Thoracic aorta (tissue), 2 donors: Measurements from ENCODE around the gene ADAMTS17. TPM values are rescaled to one million over a fixed set of nuclear protein-coding genes. Genes with fewer than 3 reads are reported as not detected.

ENCODE experiments used
- ATAC-seq: fragments of 150-250 bp; one replicate; pipeline ENCODE4 v1.8.0; 2017; ENCODE audit warnings: low read depth; ENCODE audit not compliant: insufficient number of reproducible peaks, low FRiP score
- DNase-seq: peaks from one replicate; pipeline ENCODE4 v3.0.0-alpha.2; 2020; ENCODE audit warnings: low spot score
- H3K27ac ChIP-seq, 2 donors: fragments of 200-600 bp; sonication (generic); 1 replicate in 1 of 2; 2 replicates in 1 of 2; pipeline ENCODE4 v1.5.1; 2016; ENCODE audit warnings: mild to moderate bottlenecking in 2 of 2, moderate library complexity in 2 of 2
- H3K27me3 ChIP-seq: fragments of 200-600 bp; sonication (generic); replicated peaks from 2 replicates; pipeline ENCODE4 v1.6.0; 2016; ENCODE audit warnings: mild to moderate bottlenecking; ENCODE audit not compliant: insufficient read depth
- H3K36me3 ChIP-seq: fragments of 200-600 bp; sonication (generic); one replicate; pipeline ENCODE4 v1.5.1; 2016
- H3K4me1 ChIP-seq, 2 donors: fragments of 200-600 bp; sonication (generic); 1 replicate in 1 of 2; 2 replicates in 1 of 2; pipeline versions ENCODE4 v1.5.1 to v1.6.0; 2016; ENCODE audit warnings: low read depth in 2 of 2, mild to moderate bottlenecking in 1 of 2; ENCODE audit not compliant: control insufficient read depth in 1 of 2
- H3K4me3 ChIP-seq: fragments of 200-600 bp; sonication (generic); 2 replicates; pipeline ENCODE4 v1.5.1; 2016; ENCODE audit warnings: mild to moderate bottlenecking
- H3K9me3 ChIP-seq: fragments of 200-600 bp; sonication (generic); 2 replicates; pipeline ENCODE4 v1.5.1; 2016
- total RNA-seq, 2 donors: library from RNA; depleted of rRNA; stranded (reverse); fragments of >200 nt; gene quantifications; one replicate each; pipeline versions ENCODE4 v1.1.0 to v1.2.3, GENCODE V29; 2016
- TF ChIP-seq, protein P1 (sequence below): fragments of 200-600 bp; sonication (generic); IDR thresholded peaks from one replicate; pipeline ENCODE4 v1.5.1; 2019; ENCODE audit warnings: antibody characterized with exemption

ADAMTS17 gene
- total RNA-seq, 2 donors from 2014 or later, result 2.8 to 8.1 TPM

DNA sequence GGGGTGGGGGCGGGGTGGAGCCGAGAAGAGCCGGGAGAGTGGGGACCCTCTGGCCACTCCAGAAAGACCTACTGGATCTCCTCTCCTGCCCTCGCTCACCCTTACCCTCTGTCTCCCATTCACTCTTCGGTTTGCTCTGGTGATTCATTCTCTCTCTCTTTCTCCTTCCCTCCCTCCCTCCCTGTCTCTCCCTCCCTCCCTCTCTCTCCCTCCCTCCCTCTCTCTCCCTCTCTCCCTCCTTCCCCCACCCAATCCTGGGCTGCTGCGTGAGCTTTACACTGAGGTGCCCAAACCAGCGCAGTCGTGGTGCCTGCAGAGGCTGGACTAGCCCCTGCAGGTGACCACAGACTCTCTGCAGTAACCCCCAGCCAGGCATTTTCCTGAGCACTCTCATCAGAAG is 32.2 kb upstream of the ADAMTS17 start:
- H3K36me3 ChIP-seq, result no peaks in the 10 kb centered on the region
- H3K4me1 ChIP-seq, result no peaks in the 10 kb centered on the region
- no peak overlapping the region for H3K27ac ChIP-seq
- no peaks in the 10 kb centered on the region for H3K27me3 ChIP-seq
- H3K4me3 ChIP-seq, result peak overlapping the region; percentile 82
- H3K9me3 ChIP-seq, result peaks cover 9% of the 10 kb centered on the region
- DNase-seq (no peak), ATAC-seq (no peak)
- TF ChIP-seq, protein P1, sequence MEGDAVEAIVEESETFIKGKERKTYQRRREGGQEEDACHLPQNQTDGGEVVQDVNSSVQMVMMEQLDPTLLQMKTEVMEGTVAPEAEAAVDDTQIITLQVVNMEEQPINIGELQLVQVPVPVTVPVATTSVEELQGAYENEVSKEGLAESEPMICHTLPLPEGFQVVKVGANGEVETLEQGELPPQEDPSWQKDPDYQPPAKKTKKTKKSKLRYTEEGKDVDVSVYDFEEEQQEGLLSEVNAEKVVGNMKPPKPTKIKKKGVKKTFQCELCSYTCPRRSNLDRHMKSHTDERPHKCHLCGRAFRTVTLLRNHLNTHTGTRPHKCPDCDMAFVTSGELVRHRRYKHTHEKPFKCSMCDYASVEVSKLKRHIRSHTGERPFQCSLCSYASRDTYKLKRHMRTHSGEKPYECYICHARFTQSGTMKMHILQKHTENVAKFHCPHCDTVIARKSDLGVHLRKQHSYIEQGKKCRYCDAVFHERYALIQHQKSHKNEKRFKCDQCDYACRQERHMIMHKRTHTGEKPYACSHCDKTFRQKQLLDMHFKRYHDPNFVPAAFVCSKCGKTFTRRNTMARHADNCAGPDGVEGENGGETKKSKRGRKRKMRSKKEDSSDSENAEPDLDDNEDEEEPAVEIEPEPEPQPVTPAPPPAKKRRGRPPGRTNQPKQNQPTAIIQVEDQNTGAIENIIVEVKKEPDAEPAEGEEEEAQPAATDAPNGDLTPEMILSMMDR, result no peak

DNA sequence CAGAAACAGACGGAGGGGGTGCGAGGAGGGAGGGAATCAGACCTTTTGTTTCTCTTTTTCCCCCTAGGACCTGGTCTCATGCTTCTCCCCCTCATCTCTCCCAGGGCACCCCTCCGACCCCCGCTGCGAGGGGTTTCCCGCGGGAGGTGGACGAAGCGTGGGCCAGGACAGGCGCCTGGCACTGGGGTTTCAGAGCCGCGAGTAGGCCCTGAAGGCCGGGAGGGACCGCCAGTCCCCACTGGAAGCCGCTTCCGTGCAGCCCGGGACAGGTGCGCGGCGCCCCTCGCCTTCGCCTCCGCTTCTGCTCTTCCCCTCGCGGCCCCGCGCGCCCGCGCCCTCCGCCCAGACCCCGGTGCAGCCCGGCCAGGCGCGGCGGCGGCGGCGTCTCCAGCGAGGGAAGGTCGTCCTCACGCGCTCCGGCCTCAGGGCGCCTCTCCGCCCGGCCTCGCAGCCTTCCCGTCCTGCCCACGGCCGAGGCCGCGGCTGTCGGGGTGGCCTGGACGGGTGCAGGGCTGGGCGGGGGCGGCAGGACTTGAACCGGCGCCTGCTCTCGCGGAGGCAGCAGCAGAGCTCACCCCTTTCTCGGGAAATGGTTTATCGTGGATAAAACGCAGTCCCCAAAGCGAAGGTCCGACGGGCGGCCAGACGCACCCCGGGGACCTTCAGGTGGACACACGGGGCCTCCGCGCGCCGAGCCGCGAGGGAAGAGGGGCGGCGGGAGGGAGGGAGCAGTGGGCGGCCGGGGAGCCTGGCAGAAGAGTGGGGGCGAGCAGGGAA is 31.5 kb upstream of the ADAMTS17 start:
- Histone ChIP-seq H3K27me3 (no peaks in the 10 kb centered on the region), H3K9me3 (peaks cover 9% of the 10 kb centered on the region), H3K36me3 (no peaks in the 10 kb centered on the region), H3K4me3 (peak overlapping the region; percentile 82), H3K4me1 (no peaks in the 10 kb centered on the region), H3K27ac (peak overlapping the region; percentile 30 to 36)
- TF ChIP-seq, protein P1, result no peak
- DNase-seq (no peak), ATAC-seq (peak; percentile 50)

DNA sequence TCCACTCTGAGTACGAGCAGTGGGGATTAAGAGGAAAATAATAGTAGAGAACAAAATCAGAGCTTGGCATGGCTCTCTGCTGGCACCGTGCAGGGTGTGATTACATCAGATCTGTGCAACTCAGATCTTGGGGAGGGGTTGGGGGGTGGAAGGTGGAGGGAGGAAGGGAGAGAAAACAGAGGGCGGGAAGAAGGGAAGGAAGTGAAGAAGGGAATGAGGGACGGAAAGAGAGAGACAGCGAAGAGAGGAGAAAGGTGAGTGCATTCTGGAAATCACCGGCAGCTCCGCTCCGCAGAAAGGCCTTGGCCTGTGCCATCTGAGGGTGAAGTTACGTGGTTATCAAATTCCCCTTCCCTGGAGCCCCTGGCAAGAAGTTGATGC is 31.0 kb upstream of the ADAMTS17 start:
- no peak for ATAC-seq
- peak overlapping the region; percentile 82 for H3K4me3 ChIP-seq
- peak overlapping the region; percentile 30 to 36 for H3K27ac ChIP-seq
- H3K36me3 ChIP-seq, result no peaks in the 10 kb centered on the region
- no peak for DNase-seq
- H3K27me3 ChIP-seq, result no peaks in the 10 kb centered on the region
- H3K4me1 ChIP-seq, result no peaks in the 10 kb centered on the region
- TF ChIP-seq, protein P1, result no peak
- peaks cover 9% of the 10 kb centered on the region for H3K9me3 ChIP-seq

DNA sequence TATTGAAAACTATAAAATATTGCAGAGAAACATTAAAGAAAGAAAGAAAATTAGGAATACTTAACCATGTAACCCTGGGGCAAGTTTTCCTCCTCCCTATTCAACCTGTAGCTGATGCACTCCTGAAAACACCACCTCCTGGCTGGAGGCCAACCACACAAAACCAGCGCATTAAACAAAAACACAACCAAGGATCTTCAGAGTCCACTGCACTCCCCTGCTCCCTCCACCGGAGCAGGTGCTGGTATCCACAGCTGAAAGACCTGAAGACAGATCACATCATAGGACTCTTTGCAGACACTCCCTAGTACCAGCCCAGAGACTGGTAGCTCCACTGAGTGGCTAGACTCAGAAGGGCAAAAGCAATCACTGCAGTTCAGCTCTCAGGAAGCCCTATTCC is 13.6 kb upstream of the ADAMTS17 start:
- no peaks in the 10 kb centered on the region for H3K36me3 ChIP-seq
- H3K9me3 ChIP-seq, result no peaks in the 10 kb centered on the region
- H3K4me1 ChIP-seq, result peaks cover 0 to 4% of the 10 kb centered on the region in 2 donors
- H3K4me3 ChIP-seq, result no peak overlapping the region
- ATAC-seq, result no peak
- DNase-seq, result no peak
- TF ChIP-seq, protein P1, result no peak
- H3K27me3 ChIP-seq, result no peaks in the 10 kb centered on the region
- H3K27ac ChIP-seq, result no peak overlapping the region

DNA sequence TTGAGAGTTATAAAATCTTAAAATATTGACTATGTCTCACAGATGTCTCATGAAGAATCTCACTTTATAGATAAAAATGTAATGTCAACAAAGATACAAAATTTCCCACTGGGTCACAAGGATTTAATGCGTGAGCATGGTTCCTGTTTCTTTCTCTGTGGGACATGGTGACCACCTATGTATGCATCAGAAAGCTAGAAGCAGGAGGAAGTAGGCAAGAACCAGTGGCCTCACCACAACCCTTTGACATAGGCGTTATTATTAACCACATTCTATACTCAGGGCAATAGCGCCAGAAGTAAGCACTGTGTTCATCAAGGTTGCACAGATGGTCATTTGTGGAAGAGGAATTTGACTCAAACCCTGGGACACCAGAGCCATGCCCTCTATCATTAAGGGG is 11.7 kb upstream of the ADAMTS17 start:
- no peak overlapping the region for H3K4me3 ChIP-seq
- H3K36me3 ChIP-seq, result no peaks in the 10 kb centered on the region
- ATAC-seq, result no peak
- H3K4me1 ChIP-seq, result peaks cover 0 to 10% of the 10 kb centered on the region in 2 donors
- TF ChIP-seq, protein P1, result no peak
- H3K9me3 ChIP-seq, result no peaks in the 10 kb centered on the region
- no peak for DNase-seq
- H3K27me3 ChIP-seq, result no peaks in the 10 kb centered on the region
- H3K27ac ChIP-seq, result no peak overlapping the region
